ENCODE measurements around the gene CD28. TPM values are rescaled to one million over a fixed set of nuclear protein-coding genes. Genes with fewer than 3 reads are reported as not detected.

The CD28 gene
- total RNA-seq, 1 donor = not detected

GRCh38 chr2:203664029-203664755 is 42.2 kb upstream of the CD28 start:
- H3K4me3 ChIP-seq (ENCODE audit: low read depth, low read length) = no peak overlapping the region
- DNase-seq (ENCODE audit: low read depth) = no peak
- TF ChIP-seq CTCF (IDR thresholded peaks at IDR 0.05; ENCODE audit: insufficient read depth, low read length) = no peak

GRCh38 chr2:203667838-203668237 is 38.6 kb upstream of the CD28 start:
- TF ChIP-seq CTCF (IDR thresholded peaks at IDR 0.05; ENCODE audit: insufficient read depth, low read length) = no peak
- DNase-seq (ENCODE audit: low read depth) = no peak

GRCh38 chr2:203669820-203670219 is 36.6 kb upstream of the CD28 start:
- H3K4me3 ChIP-seq (ENCODE audit: low read depth, low read length) = no peak overlapping the region
- DNase-seq (ENCODE audit: low read depth) = peak; percentile 72
- no peak for TF ChIP-seq CTCF (IDR thresholded peaks at IDR 0.05; ENCODE audit: insufficient read depth, low read length)

More at GRCh38 chr2:203667838-203668237, 38.6 kb upstream of the CD28 start:
- H3K4me3 ChIP-seq (ENCODE audit: low read depth, low read length) = no peak overlapping the region

GRCh38 chr2:203670939-203671338 is 35.5 kb upstream of the CD28 start:
- H3K4me3 ChIP-seq (ENCODE audit: low read depth, low read length) = no peak overlapping the region

GRCh38 chr2:203671876-203672275 is 34.6 kb upstream of the CD28 start:
- no peak for DNase-seq (ENCODE audit: low read depth)
- no peak for TF ChIP-seq CTCF (IDR thresholded peaks at IDR 0.05; ENCODE audit: insufficient read depth, low read length)
- H3K4me3 ChIP-seq (ENCODE audit: low read depth, low read length) = no peak overlapping the region

More at GRCh38 chr2:203670939-203671338, 35.5 kb upstream of the CD28 start:
- no peak for DNase-seq (ENCODE audit: low read depth)
- no peak for TF ChIP-seq CTCF (IDR thresholded peaks at IDR 0.05; ENCODE audit: insufficient read depth, low read length)

- no peak overlapping the region for H3K4me3 ChIP-seq (ENCODE audit: low read depth, low read length)
- DNase-seq (ENCODE audit: low read depth) = no peak
- TF ChIP-seq CTCF (IDR thresholded peaks at IDR 0.05; ENCODE audit: insufficient read depth, low read length) = no peak
Observed at GRCh38 chr2:203672856-203673255, 33.6 kb upstream of the CD28 start.

GRCh38 chr2:203673933-203674332 is 32.5 kb upstream of the CD28 start:
- TF ChIP-seq CTCF (IDR thresholded peaks at IDR 0.05; ENCODE audit: insufficient read depth, low read length) = no peak
- no peak overlapping the region for H3K4me3 ChIP-seq (ENCODE audit: low read depth, low read length)
- no peak for DNase-seq (ENCODE audit: low read depth)

Measured in fibroblast of the aortic adventitia (primary cell).